Lung (tissue), 12 donors: ENCODE measurements around the gene COX7A2. TPM values are rescaled to one million over a fixed set of nuclear protein-coding genes. Genes with fewer than 3 reads are reported as not detected.
A peak's percentile ranks its signal among the peaks of the same experiment; 100 is the strongest.

Experiments
- ATAC-seq: fragments of 200-7000 bp; cut with Tn5 transposase; one replicate; pipeline ENCODE4 v1.9.1; 2020; ENCODE audit warnings: moderate number of reproducible peaks; ENCODE audit not compliant: insufficient read depth, low FRiP score
- DNase-seq, 3 donors: peaks; one replicate each; pipeline ENCODE4 v3.0.0-alpha.2; 2013 to 2017
- H3K27ac ChIP-seq, 2 donors: one replicate each; pipeline ENCODE4 v1.5.1; 2013; ENCODE audit warnings: mild to moderate bottlenecking in 2 of 2, moderate library complexity in 2 of 2, control low read depth in 1 of 2, inconsistent platforms in 1 of 2, low read depth in 1 of 2, low read length in 1 of 2
- H3K27me3 ChIP-seq, 3 donors: one replicate each; pipeline ENCODE4 v1.5.1; 2013; ENCODE audit warnings: low read length in 2 of 3; ENCODE audit not compliant: control insufficient read depth in 3 of 3, insufficient read depth in 3 of 3
- H3K36me3 ChIP-seq, 4 donors: one replicate each; pipeline ENCODE4 v1.5.1; 2013; ENCODE audit warnings: low read length in 4 of 4, mild to moderate bottlenecking in 1 of 4, moderate library complexity in 1 of 4; ENCODE audit not compliant: control insufficient read depth in 4 of 4, insufficient read depth in 4 of 4
- H3K4me1 ChIP-seq, 5 donors: one replicate each; pipeline ENCODE4 v1.5.1; 2013; ENCODE audit warnings: low read length in 5 of 5, mild to moderate bottlenecking in 2 of 5, moderate library complexity in 1 of 5; ENCODE audit not compliant: control insufficient read depth in 5 of 5, insufficient read depth in 5 of 5
- H3K4me3 ChIP-seq: one replicate; pipeline ENCODE4 v1.5.1; 2013; ENCODE audit warnings: mild to moderate bottlenecking, control low read depth, moderate library complexity
- H3K9ac ChIP-seq, 2 donors: one replicate each; pipeline ENCODE4 v1.5.1; 2013; ENCODE audit warnings: low read length in 2 of 2, control low read depth in 1 of 2; ENCODE audit not compliant: insufficient read depth in 1 of 2
- H3K9me3 ChIP-seq, 4 donors: one replicate each; pipeline ENCODE4 v1.5.1; 2013; ENCODE audit warnings: low read length in 3 of 4, mild to moderate bottlenecking in 1 of 4, moderate library complexity in 1 of 4; ENCODE audit not compliant: control insufficient read depth in 4 of 4, insufficient read depth in 3 of 4
- CTCF ChIP-seq: IDR thresholded peaks from 2 replicates; pipeline ENCODE4 v1.5.1; 2012; ENCODE audit warnings: mild to moderate bottlenecking; ENCODE audit errors: control extremely low read depth, extremely low read depth
- WGBS, 2 donors: extraction: QIAGEN DNeasy Blood & Tissue Kit; methylation state at CpG; one replicate each; pipeline ENCODE4 v1.1.7; 2013; 5-methylcytosine and 5-hydroxymethylcytosine counted together
- polyA plus RNA-seq, 2 donors: library from polyadenylated mRNA; stranded (reverse); fragments of 200-250 nt; gene quantifications; one replicate each; pipeline ENCODE4 v1.2.1, GENCODE V29; 2013
- total RNA-seq, 2 donors: library from RNA; depleted of rRNA in 1 of 2; stranded (reverse); fragments of >200 nt in 1 of 2; gene quantifications; one replicate each; pipeline ENCODE4 v1.2.1, GENCODE V29; 2014 to 2021
- donor health status: control.
- donor health status: control.
- donor health status: Bipolar disorder and iron deficiency.
- donor health status: healthy.
- donor health status: DM: yes; HTN: yes; CAD: no.

COX7A2 gene
- total and polyA plus RNA-seq, 4 donors: 43.1 to 557 (median 398) TPM

- no peak for TF ChIP-seq CTCF
- DNase-seq (no peak), ATAC-seq (no peak)
- no peaks in the 10 kb centered on the region for H3K27me3 ChIP-seq
- H3K36me3 ChIP-seq: peaks cover 0 to 10% (median 0%) of the 10 kb centered on the region in 4 donors
- no peak overlapping the region for H3K9ac ChIP-seq
- WGBS, 2 donors: 74 to 82% methylated on average over 5 of the region's 5 CpGs
- H3K9me3 ChIP-seq: no peaks in the 10 kb centered on the region
- peak overlapping the region in 1 of 2 donors; percentile 52 for H3K27ac ChIP-seq
- peaks cover 0 to 20% (median 7%) of the 10 kb centered on the region in 5 donors for H3K4me1 ChIP-seq
- no peak overlapping the region for H3K4me3 ChIP-seq
Measured at GRCh38 chr6:75272145-75272840, 28.7 kb upstream of the COX7A2 start.

GRCh38 chr6:75268988-75269354 is 25.4 kb upstream of the COX7A2 start:
- peaks cover 0 to 10% (median 4%) of the 10 kb centered on the region in 5 donors for H3K4me1 ChIP-seq

GRCh38 chr6:75268121-75268987 is 24.8 kb upstream of the COX7A2 start:
- 73 to 81% methylated on average over 5 of the region's 5 CpGs for WGBS, 2 donors

More at GRCh38 chr6:75268988-75269354, 25.4 kb upstream of the COX7A2 start:
- H3K36me3 ChIP-seq: peaks cover 0 to 10% (median 2%) of the 10 kb centered on the region in 4 donors
- ATAC-seq (no peak), DNase-seq (no peak)
- no peak overlapping the region for H3K4me3 ChIP-seq
- no peak overlapping the region for H3K27ac ChIP-seq
- WGBS, 2 donors: 92 to 95% methylated on average over 4 of the region's 4 CpGs
- no peaks in the 10 kb centered on the region for H3K27me3 ChIP-seq
- H3K9ac ChIP-seq: no peak overlapping the region
- TF ChIP-seq CTCF: no peak
- no peaks in the 10 kb centered on the region for H3K9me3 ChIP-seq

More at GRCh38 chr6:75268121-75268987, 24.8 kb upstream of the COX7A2 start:
- H3K4me1 ChIP-seq: peaks cover 0 to 10% (median 4%) of the 10 kb centered on the region in 5 donors
- peaks cover 0 to 16% (median 3%) of the 10 kb centered on the region in 4 donors for H3K36me3 ChIP-seq
- DNase-seq (no peak), ATAC-seq (peak; percentile 7)
- no peak overlapping the region for H3K4me3 ChIP-seq
- TF ChIP-seq CTCF: no peak
- no peaks in the 10 kb centered on the region for H3K9me3 ChIP-seq
- H3K9ac ChIP-seq: no peak overlapping the region
- H3K27ac ChIP-seq: no peak overlapping the region
- H3K27me3 ChIP-seq: no peaks in the 10 kb centered on the region
